Ectodermal cell (in vitro differentiated cells): ENCODE data around the gene CHN2.

ENCODE experiments used
- H3K27ac ChIP-seq: 2 replicates; pipeline ENCODE4 v1.7.0; 2013; ENCODE audit warnings: mild to moderate bottlenecking, low read depth, low read length; ENCODE audit not compliant: insufficient read depth, poor library complexity, severe bottlenecking
- H3K27me3 ChIP-seq: 2 replicates; pipeline ENCODE4 v1.7.0; 2013; ENCODE audit warnings: mild to moderate bottlenecking, low read length; ENCODE audit not compliant: insufficient read depth, control insufficient read depth, poor library complexity, severe bottlenecking
- H3K36me3 ChIP-seq: one replicate; pipeline ENCODE4 v1.7.0; 2013; ENCODE audit warnings: low read length; ENCODE audit not compliant: control insufficient read depth, insufficient read depth
- H3K4me1 ChIP-seq: one replicate; pipeline ENCODE4 v1.7.0; 2013; ENCODE audit warnings: low read length; ENCODE audit not compliant: control insufficient read depth, insufficient read depth
- H3K4me3 ChIP-seq: 2 replicates; pipeline ENCODE4 v1.7.0; 2013; ENCODE audit warnings: low read depth, low read length, control low read depth; ENCODE audit not compliant: insufficient read depth
- H3K9me3 ChIP-seq: 2 replicates; pipeline ENCODE4 v1.7.0; 2013; ENCODE audit warnings: mild to moderate bottlenecking, low read length, moderate library complexity; ENCODE audit not compliant: control insufficient read depth
- WGBS, 2 experiments: methylation state at CpG; one replicate each; pipeline ENCODE4 v1.1.7; 2013; ENCODE audit warnings: missing lambda C conversion rate in 2 of 2; 5-methylcytosine and 5-hydroxymethylcytosine counted together

The CHN2 gene

DNA sequence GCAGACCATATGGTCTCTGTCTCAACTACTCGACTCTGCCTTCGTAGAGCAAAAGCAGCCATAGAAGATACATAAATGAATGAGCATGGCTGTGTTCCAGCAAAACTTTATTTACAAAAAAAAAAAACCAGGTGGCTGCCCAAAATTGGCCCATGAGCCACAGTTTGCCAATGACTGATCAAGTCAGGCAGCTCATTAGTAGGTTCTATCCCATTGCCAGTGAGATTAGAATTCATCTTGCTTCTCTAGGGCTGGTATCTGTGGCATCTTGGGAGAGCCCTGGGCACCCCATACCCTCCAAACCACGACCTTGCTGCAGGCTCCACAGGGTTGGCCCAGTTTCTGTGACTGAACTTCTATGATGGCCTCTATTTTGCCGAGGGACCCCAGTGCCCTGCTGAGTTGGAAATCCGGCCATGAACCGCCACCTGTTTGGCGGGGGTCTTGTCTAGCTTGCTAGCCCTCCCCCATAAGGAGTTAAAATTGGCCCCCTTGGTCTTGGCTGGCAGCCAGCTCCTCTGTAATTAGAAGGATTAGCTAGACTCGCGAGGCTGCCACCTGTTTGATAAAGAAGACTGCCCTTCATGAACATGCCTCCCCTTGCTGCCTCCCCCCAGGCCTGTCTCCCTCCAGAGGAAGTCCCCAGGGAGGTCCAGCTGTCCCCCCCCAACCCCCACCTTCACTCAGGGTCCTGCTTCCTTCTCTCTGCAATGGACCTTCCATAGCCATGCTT lies 83.9 kb downstream of the CHN2 start:
- Histone ChIP-seq H3K36me3 (no peaks in the 10 kb centered on the region), H3K4me3 (no peak overlapping the region), H3K9me3 (no peaks in the 10 kb centered on the region), H3K27ac (no peak overlapping the region), H3K27me3 (no peaks in the 10 kb centered on the region), H3K4me1 (no peaks in the 10 kb centered on the region)
- 85 to 88% methylated on average over 9 of the region's 9 CpGs for WGBS, 2 experiments

- Histone ChIP-seq H3K4me3 (no peak overlapping the region), H3K9me3 (no peaks in the 10 kb centered on the region), H3K27ac (no peak overlapping the region), H3K27me3 (peaks cover 11% of the 10 kb centered on the region), H3K36me3 (no peaks in the 10 kb centered on the region), H3K4me1 (no peaks in the 10 kb centered on the region)
- 91% methylated on average over 11 to 12 of the region's 12 CpGs for WGBS, 2 experiments
Measured at GRCh38 chr7:29281782-29282541, 87.4 kb downstream of the CHN2 start.

- Histone ChIP-seq H3K4me1 (no peaks in the 10 kb centered on the region), H3K4me3 (no peak overlapping the region), H3K9me3 (no peaks in the 10 kb centered on the region), H3K27me3 (peaks cover 21% of the 10 kb centered on the region), H3K27ac (no peak overlapping the region), H3K36me3 (no peaks in the 10 kb centered on the region)
- 77 to 78% methylated on average over 13 of the region's 13 CpGs for WGBS, 2 experiments
Measured at GRCh38 chr7:29282819-29283414, 88.3 kb downstream of the CHN2 start.

DNA sequence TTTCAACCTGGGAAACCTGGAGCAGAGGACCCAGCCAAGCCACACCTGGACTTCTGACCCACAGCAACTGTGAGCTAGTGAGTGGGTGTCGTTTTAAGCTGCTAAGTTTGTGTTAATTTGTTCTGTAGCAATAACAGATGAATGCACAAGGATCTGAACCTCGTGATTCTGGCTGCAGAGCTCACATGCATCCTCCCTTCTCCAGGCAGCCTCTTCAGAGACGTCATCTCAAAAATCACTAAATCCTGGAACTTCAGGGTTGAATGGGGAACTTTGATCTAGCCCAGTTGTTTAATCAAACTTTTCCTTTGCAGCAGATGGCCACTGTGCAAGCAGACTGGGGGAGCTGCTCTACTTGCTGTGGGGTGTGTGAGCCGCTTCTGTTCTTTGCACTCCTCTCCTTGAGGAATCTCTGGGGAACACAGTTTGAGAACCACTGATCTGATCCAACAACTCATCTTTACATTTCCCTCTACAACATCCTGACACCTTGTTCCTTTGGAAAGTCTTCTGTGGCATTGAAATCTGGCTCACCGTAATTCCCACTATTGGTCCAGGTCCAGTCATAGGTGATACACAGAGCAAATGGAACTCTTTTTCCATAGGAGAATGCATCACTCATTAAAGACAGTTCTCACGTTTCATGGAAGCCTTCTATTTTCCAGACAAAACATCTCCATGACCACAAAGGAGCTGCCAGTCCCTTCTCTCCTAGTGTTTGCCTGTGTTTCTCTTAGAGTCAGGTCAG lies 90.3 kb downstream of the CHN2 start:
- 92 to 95% methylated on average over 6 of the region's 6 CpGs for WGBS, 2 experiments
- Histone ChIP-seq H3K27me3 (peaks cover 34% of the 10 kb centered on the region), H3K4me3 (no peak overlapping the region), H3K36me3 (no peaks in the 10 kb centered on the region), H3K9me3 (no peaks in the 10 kb centered on the region), H3K27ac (no peak overlapping the region), H3K4me1 (peaks cover 12% of the 10 kb centered on the region)

GRCh38 chr7:29285444-29285793 lies 90.8 kb downstream of the CHN2 start:
- Histone ChIP-seq H3K27me3 (peaks cover 40% of the 10 kb centered on the region), H3K36me3 (no peaks in the 10 kb centered on the region), H3K4me1 (peaks cover 12% of the 10 kb centered on the region), H3K4me3 (no peak overlapping the region), H3K27ac (no peak overlapping the region), H3K9me3 (no peaks in the 10 kb centered on the region)
- 90 to 94% methylated on average over 3 to 4 of the region's 4 CpGs for WGBS, 2 experiments

DNA sequence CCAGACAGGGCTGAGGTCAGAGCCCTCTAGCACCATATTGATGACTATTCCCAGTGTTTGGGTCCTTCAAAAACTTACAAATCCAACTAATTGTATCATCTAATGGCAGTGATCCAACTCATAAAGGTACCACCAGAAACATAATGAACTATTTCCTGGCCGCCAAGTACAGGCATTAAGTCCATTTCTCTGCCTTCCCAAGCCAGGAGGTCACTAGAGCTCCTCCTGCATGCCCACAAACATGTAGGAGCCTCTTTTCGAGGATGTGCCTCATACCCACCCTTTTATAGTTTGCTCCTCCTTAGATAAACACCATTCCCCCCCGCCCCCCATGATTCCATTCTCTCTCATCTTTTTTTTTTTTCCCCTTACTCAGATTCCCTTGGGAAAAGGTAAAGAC lies 91.3 kb downstream of the CHN2 start:
- WGBS, 2 experiments = 94 to 98% methylated on average over 2 to 3 of the region's 3 CpGs
- H3K36me3 ChIP-seq = no peaks in the 10 kb centered on the region
- H3K9me3 ChIP-seq = no peaks in the 10 kb centered on the region
- no peak overlapping the region for H3K4me3 ChIP-seq
- H3K27ac ChIP-seq = no peak overlapping the region
- H3K4me1 ChIP-seq = peaks cover 12% of the 10 kb centered on the region
- H3K27me3 ChIP-seq = peaks cover 44% of the 10 kb centered on the region

DNA sequence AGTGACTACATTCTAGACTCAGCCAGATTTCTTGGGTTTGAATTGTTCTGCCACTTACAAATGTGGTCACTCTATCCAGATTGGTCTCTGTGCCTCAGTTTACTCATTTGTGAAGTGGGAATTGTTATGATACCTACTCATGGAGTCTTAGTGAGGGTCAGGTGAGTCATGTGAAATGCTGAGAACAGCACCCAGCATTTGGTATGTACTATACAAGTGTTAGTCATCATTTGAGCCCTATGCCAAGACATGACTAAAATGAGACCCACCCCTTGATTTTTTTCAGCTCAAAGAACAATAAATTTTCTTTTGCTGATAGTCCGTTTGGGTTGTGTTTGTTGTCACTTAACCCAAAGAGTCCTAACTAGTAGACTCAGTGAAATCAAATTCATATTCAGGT lies 92.8 kb downstream of the CHN2 start:
- H3K27me3 ChIP-seq = peaks cover 50% of the 10 kb centered on the region
- no peaks in the 10 kb centered on the region for H3K9me3 ChIP-seq
- no peak overlapping the region for H3K4me3 ChIP-seq
- no peaks in the 10 kb centered on the region for H3K36me3 ChIP-seq
- H3K4me1 ChIP-seq = peaks cover 12% of the 10 kb centered on the region
- H3K27ac ChIP-seq = no peak overlapping the region
- 83 to 100% methylated on average over 1 of the region's 1 CpG for WGBS, 2 experiments

GRCh38 chr7:29288181-29289091 lies 93.9 kb downstream of the CHN2 start:
- 71 to 84% methylated on average over 5 to 6 of the region's 6 CpGs for WGBS, 2 experiments
- peaks cover 16% of the 10 kb centered on the region for H3K4me1 ChIP-seq
- no peaks in the 10 kb centered on the region for H3K9me3 ChIP-seq
- no peak overlapping the region for H3K27ac ChIP-seq
- no peaks in the 10 kb centered on the region for H3K36me3 ChIP-seq
- no peak overlapping the region for H3K4me3 ChIP-seq
- peaks cover 56% of the 10 kb centered on the region for H3K27me3 ChIP-seq

DNA sequence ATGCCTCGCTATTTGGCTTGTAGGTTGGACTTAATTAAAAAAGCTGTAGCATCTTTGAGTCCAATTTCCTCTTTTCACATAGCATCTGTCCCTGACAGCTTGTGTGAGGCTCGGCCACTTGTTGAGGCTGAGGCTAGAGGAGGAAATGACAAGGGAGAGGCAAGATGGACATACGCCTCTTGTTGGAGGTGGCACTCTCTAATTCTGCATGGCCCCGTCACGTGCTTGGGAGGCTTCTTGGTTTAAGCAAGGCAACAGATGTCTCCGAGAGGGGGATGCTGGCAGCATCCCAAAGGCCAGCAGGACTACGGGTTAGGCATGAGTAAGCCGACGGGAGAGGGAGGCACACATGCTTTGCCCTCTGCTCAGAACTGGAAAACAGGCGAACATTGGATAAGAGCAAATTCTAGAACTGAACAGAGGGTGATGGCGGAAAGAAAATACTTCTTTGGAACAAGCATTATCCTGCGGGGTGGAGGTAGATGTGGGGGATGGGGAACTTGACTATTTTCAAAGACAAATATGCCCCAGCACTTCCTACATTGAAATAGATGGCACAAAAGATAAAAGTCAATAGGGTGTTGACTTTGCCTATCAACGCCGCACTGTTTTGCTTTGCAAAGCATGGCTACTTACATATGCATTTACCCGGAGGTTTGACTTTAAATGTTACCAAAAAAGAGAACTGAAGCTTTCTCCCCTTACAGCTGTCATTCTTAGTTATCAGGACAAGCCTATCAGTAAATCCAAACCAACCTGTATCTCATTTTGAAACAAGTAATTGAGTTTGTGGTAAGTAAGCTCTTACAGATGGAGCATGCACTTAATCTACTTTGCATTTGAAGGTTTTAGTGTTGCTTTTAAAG lies 94.8 kb downstream of the CHN2 start:
- no peaks in the 10 kb centered on the region for H3K9me3 ChIP-seq
- H3K27ac ChIP-seq = no peak overlapping the region
- WGBS, 2 experiments = 70 to 74% methylated on average over 15 of the region's 15 CpGs
- no peaks in the 10 kb centered on the region for H3K36me3 ChIP-seq
- H3K27me3 ChIP-seq = peaks cover 56% of the 10 kb centered on the region
- H3K4me3 ChIP-seq = no peak overlapping the region
- H3K4me1 ChIP-seq = peaks cover 16% of the 10 kb centered on the region
